GM19455 (cell line): Measurements from ENCODE around the gene VPS72.
"Not testable (repeated sequence)": the region's sequence is repeated elsewhere in the genome, so short reads cannot be mapped to it uniquely, and the experiment has no call there.

Source experiments
- ATAC-seq: cut with Tn5 transposase; IDR thresholded peaks from one replicate; pipeline ENCODE4 v1.9.1; 2021; ENCODE audit not compliant: unreplicated experiment

Gene VPS72, protein sequence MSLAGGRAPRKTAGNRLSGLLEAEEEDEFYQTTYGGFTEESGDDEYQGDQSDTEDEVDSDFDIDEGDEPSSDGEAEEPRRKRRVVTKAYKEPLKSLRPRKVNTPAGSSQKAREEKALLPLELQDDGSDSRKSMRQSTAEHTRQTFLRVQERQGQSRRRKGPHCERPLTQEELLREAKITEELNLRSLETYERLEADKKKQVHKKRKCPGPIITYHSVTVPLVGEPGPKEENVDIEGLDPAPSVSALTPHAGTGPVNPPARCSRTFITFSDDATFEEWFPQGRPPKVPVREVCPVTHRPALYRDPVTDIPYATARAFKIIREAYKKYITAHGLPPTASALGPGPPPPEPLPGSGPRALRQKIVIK

GRCh38 chr1:151189637-151190445, at the start of gene VPS72:
VPS72 (minus strand) TSS chr1:151190197; CDS start chr1:151190121, 76 bp downstream.
- peak; percentile 81 for ATAC-seq

DNA sequence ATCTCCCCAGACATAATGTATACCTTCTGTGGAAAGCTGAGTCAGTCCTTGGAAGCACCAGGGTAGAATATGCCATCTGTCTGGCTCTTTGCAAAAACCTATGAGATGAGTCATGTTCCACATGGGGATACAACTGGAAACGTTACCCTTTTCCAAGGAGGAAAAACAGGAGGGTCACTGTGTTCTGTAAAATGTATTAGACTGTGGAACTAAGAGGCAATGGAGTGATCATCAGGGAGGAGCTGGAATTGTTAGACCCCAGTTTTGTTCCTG, 48.4 kb upstream of the VPS72 start:
- ATAC-seq, result no peak

GRCh38 chr1:151237678-151238466, 47.9 kb upstream of the VPS72 start:
- ATAC-seq, result no peak

DNA sequence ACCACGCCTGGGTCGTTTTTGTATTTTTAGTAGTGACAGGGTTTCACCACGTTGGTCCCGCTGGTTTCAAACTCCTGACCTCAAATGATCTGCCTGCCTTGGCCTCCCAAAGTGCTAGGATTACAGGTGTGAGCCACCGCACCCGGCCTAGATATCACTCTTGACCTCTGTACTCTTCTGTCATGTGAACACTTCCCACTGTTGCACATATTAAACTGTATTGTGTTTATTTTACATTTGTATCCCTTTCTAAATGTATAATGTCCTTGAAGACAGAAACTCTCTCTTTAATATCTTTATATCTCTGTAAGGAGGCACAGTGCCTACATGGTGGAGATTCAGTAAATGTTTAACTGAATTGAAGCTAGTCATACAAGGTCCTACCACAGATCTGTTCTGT, 45.2 kb upstream of the VPS72 start:
- ATAC-seq, result no peak

- no peak for ATAC-seq
These were observed 32.1 kb upstream of the VPS72 start for GRCh38 chr1:151222130-151222529.

GRCh38 chr1:151221616-151222015, 31.6 kb upstream of the VPS72 start:
- no peak for ATAC-seq

- no peak for ATAC-seq
These were observed 23.6 kb upstream of the VPS72 start for GRCh38 chr1:151213560-151213959.

- no peak for ATAC-seq
These were observed 22.1 kb upstream of the VPS72 start for GRCh38 chr1:151211972-151212705.

DNA sequence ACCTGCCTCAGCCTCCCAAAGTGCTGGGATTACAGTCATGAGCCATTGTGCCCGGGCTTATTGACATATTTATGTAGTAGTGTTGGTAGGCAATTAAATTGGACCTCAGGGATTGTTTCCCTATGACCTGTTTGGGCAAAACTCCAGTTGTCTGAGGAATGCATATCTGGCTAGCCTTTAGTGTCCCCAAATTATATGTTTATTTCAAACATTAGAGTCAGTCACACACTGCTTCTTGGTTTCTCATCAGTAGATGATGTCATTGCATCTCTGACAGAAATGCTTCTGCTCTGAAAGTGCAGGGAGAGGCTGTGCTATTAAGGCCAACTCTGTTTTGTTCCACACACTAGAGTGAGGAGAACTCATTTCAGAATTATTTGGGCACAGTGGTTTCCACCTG, 20.8 kb upstream of the VPS72 start:
- no peak for ATAC-seq

GRCh38 chr1:151205381-151205965, 15.5 kb upstream of the VPS72 start:
- not testable (repeated sequence) for ATAC-seq

DNA sequence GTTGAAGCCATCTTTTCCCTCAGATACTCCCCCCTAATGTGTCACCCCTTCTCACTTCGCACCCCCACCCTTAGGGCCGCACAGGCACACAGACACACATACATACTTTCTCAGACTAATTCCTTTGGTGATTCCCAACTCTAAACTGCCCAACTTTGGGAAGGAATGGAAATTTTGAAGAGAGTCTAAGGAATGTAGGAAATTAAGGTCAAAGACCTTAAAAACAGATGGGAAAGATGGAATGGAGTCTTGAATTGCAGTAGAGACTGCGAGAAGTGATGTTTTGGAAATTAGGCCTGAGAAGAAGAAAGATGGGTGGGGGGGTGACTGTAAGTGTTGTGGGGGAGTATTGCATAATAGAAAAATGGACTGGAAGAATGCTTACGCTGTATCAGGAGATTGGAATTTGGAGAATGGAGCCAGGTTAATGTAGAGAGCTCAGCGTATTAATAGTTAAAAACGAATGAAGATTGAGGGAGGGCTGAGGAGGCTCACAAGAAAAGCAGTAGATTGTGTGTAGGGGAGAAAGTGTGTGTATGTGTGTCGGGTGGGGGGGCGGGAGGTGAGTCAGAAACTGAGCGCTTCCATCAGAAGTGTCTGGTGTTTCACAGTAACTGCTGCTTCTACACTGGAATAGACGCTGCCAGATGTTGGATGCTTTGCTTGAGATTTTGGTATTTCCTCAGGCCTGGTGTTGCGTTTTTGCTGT, 10.0 kb upstream of the VPS72 start:
- no peak for ATAC-seq

- ATAC-seq, result peak; percentile 79
These were observed 8.5 kb upstream of the VPS72 start, which contains the start of gene PIP5K1A for GRCh38 chr1:151198254-151199127. PIP5K1A (plus strand) TSS chr1:151198552; CDS start chr1:151198997, 445 bp downstream.

- ATAC-seq, result no peak
These were observed 7.9 kb upstream of the VPS72 start for GRCh38 chr1:151197863-151198253.

- no peak for ATAC-seq
These were observed 6.3 kb upstream of the VPS72 start for GRCh38 chr1:151196292-151196800.

GRCh38 chr1:151194894-151195594, 5.0 kb upstream of the VPS72 start:
- not testable (repeated sequence) for ATAC-seq

- no peak for ATAC-seq
These were observed 3.9 kb upstream of the VPS72 start for GRCh38 chr1:151193856-151194255.

- ATAC-seq, result no peak
These were observed 3.3 kb upstream of the VPS72 start for GRCh38 chr1:151193304-151193703.

GRCh38 chr1:151192047-151192446, 2.0 kb upstream of the VPS72 start:
- no peak for ATAC-seq
